BJ (cell line): ENCODE measurements around the gene TMEM175. TPM values are rescaled to one million over a fixed set of nuclear protein-coding genes. Genes with fewer than 3 reads are reported as not detected.
A peak's percentile ranks its signal among the peaks of the same experiment; 100 is the strongest.
"Not testable (repeated sequence)": the region's sequence is repeated elsewhere in the genome, so short reads cannot be mapped to it uniquely, and the experiment has no call there.

Experiments used
- CTCF ChIA-PET: fragments of 350-600 bp; formaldehyde crosslinking; extraction: SDS; loops from one replicate; lab custom pipeline; 2021; ENCODE audit warnings: antibody characterized with exemption, inconsistent platforms; lab: Yijun Ruan, JAX
- POLR2A ChIA-PET: fragments of 300-600 bp; sonication (Branson Sonifier 250); formaldehyde crosslinking; extraction: SDS; loops from one replicate; lab custom pipeline; 2021; ENCODE audit warnings: antibody characterized with exemption; lab: Charles Lee
- DNase-seq: peaks from one replicate; pipeline ENCODE4 v3.0.0-alpha.2; 2011; ENCODE audit warnings: low read depth
- H3K27me3 ChIP-seq: 2 replicates; pipeline ENCODE4 v1.6.0; 2011; ENCODE audit warnings: low read length; ENCODE audit not compliant: control insufficient read depth, insufficient read depth
- H3K36me3 ChIP-seq: 2 replicates; pipeline ENCODE4 v1.5.1; 2011; ENCODE audit warnings: low read length; ENCODE audit not compliant: control insufficient read depth, insufficient read depth
- H3K4me3 ChIP-seq: 2 replicates; pipeline ENCODE4 v1.5.1; 2011; ENCODE audit warnings: low read depth, mild to moderate bottlenecking, control low read depth, low read length
- polyA plus RNA-seq: library from polyadenylated mRNA; depleted of rRNA; stranded (reverse); fragments of >200 nt; gene quantifications from 2 replicates; pipeline ENCODE4 v1.2.3, GENCODE V29; 2011
- TF ChIP-seq, protein P1 (sequence below): IDR thresholded peaks from 2 replicates; pipeline ENCODE4 v1.5.1; 2011; ENCODE audit warnings: low read depth, mild to moderate bottlenecking, control low read depth, inconsistent platforms, low read length, moderate library complexity; ENCODE audit not compliant: insufficient read depth

Gene TMEM175
- polyA plus RNA-seq, 1 experiment, result 77.8 TPM

- ChIA-PET CTCF (no interaction called here), POLR2A (no interaction called here)
- DNase-seq, result no peak
- H3K36me3 ChIP-seq, result 0 out of 2 replicates have a peak, but pooled peaks cover 3% of the 10 kb centered on the region
- TF ChIP-seq, protein P1, sequence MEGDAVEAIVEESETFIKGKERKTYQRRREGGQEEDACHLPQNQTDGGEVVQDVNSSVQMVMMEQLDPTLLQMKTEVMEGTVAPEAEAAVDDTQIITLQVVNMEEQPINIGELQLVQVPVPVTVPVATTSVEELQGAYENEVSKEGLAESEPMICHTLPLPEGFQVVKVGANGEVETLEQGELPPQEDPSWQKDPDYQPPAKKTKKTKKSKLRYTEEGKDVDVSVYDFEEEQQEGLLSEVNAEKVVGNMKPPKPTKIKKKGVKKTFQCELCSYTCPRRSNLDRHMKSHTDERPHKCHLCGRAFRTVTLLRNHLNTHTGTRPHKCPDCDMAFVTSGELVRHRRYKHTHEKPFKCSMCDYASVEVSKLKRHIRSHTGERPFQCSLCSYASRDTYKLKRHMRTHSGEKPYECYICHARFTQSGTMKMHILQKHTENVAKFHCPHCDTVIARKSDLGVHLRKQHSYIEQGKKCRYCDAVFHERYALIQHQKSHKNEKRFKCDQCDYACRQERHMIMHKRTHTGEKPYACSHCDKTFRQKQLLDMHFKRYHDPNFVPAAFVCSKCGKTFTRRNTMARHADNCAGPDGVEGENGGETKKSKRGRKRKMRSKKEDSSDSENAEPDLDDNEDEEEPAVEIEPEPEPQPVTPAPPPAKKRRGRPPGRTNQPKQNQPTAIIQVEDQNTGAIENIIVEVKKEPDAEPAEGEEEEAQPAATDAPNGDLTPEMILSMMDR, result no peak
- H3K27me3 ChIP-seq, result no peaks in the 10 kb centered on the region
- no peak overlapping the region for H3K4me3 ChIP-seq
These were observed 7.1 kb upstream of the TMEM175 start for GRCh38 chr4:925171-925570.

GRCh38 chr4:925771-926500 is 6.3 kb upstream of the TMEM175 start:
- H3K4me3 ChIP-seq, result no peak overlapping the region
- TF ChIP-seq, protein P1, result no peak
- H3K36me3 ChIP-seq, result 0 out of 2 replicates have a peak, but pooled peaks cover 3% of the 10 kb centered on the region
- no peaks in the 10 kb centered on the region for H3K27me3 ChIP-seq
- ChIA-PET POLR2A (no interaction called here), CTCF (no interaction called here)
- DNase-seq, result no peak

DNA sequence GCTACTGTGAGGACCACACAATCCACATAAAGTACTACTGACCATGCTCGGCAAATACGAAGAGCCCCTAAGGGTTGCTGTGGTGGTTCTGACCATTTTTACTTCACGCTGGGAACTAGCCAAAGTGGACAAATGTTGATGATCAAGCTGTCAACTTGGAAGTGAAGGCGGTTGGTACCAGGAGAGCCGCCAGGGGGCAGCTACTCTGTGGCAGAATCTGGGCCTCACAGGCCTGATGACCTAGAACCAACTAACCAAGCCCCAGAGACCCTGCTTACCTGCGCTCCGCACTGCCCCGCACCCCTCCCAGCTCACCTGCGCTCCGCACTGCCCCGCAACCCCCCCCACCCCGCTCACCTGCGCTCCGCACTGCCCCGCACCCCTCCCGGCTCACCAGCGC is 5.7 kb upstream of the TMEM175 start:
- Histone ChIP-seq H3K4me3 (no peak overlapping the region), H3K36me3 (0 out of 2 replicates have a peak, but pooled peaks cover 3% of the 10 kb centered on the region), H3K27me3 (no peaks in the 10 kb centered on the region)
- TF ChIP-seq, protein P1, result peak; percentile 44
- ChIA-PET CTCF (no interaction called here), POLR2A (no interaction called here)
- DNase-seq, result no peak

DNA sequence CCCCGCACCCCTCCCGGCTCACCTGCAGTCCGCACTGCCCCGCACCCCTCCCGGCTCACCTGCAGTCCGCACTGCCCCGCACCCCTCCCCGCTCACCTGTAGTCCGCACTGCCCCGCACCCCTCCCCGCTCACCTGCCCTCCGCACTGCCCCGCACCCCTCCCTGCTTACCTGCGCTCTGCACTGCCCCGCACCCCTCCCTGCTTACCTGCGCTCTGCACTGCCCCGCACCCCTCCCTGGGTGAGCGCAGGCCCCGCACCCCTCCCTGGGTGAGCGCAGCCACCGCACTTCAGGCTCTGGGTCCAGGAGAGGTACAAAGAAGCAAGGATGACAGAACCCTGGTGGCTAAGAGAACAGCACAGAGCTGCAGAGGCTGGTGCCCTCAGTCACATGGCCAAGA is 4.7 kb upstream of the TMEM175 start:
- POLR2A ChIA-PET, CTCF ChIA-PET, DNase-seq: not testable (repeated sequence)

DNA sequence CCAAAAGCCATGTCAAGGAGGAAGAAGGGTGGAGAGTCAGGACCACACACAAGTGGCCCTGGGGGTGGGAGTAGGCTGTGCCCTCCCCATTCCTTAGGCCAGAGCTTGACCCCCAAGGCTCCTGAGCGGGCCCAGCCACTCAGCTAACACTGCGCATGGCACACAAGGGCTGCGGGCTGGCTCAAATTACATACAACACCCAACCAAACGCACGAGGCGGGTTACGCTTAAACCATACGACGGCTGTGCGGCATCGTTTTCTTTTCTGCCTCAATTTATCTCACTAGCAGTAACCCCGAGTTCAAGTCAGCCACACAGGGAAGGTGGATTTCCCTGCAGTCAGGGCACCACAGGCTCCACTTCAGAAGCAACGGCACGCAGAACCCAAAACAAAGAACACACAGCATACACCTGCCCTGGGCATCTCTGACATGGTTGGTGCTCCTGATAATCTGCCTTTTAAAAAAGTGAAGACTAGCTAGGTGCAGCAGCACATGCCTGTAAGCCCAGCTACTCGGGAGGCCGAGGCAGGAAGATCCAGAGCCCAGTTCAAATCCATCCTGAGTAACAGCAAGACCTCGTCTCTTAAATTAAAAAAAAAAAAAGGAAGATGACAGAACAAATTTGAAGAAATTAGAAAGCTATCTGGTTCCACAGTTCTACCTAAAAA is 3.0 kb upstream of the TMEM175 start:
- H3K27me3 ChIP-seq, result no peaks in the 10 kb centered on the region
- POLR2A ChIA-PET, result interaction anchor here (0.6 kb wide), 1 partner anchor 361 kb away, joined by 8 read pairs; no protein-coding TSS in a partner anchor
- no peak overlapping the region for H3K4me3 ChIP-seq
- TF ChIP-seq, protein P1, result no peak
- CTCF ChIA-PET, result interaction anchor here (1.4 to 1.8 kb wide), 2 partner anchors 16 to 58 kb away, joined by 4 to 5 read pairs; partner anchors contain the start of gene IDUA
- no peak for DNase-seq
- 0 out of 2 replicates have a peak, but pooled peaks cover 3% of the 10 kb centered on the region for H3K36me3 ChIP-seq

More for the DNA sequence above, 4.7 kb upstream of the TMEM175 start:
- not testable (repeated sequence) for H3K27me3 ChIP-seq, H3K4me3 ChIP-seq, H3K36me3 ChIP-seq
